Calu3 (cell line): Measurements from ENCODE around the gene CCDC59. TPM values are rescaled to one million over a fixed set of nuclear protein-coding genes. Genes with fewer than 3 reads are reported as not detected.
A peak's percentile ranks its signal among the peaks of the same experiment; 100 is the strongest.
"Not testable (repeated sequence)": the region's sequence is repeated elsewhere in the genome, so short reads cannot be mapped to it uniquely, and the experiment has no call there.

Source experiments
- BruUV-seq: library from RNA; stranded (reverse); fragments of 400-500 nt; replicated peaks from 2 replicates; lab custom pipeline; 2021; lab: Mats Ljungman, UMichigan
- CTCF ChIA-PET: fragments of 300-600 bp; sonication (Branson Sonifier 250); formaldehyde crosslinking; loops from one replicate; lab custom pipeline; 2022; ENCODE audit warnings: antibody characterized with exemption; lab: Charles Lee
- DNase-seq: peaks from one replicate; pipeline ENCODE4 v3.0.0; 2022
- H3K27ac Mint-ChIP-seq: one replicate; pipeline ENCODE4 v1.8.0; 2022; ENCODE audit warnings: mixed read lengths; ENCODE audit not compliant: unreplicated experiment
- H3K27me3 Mint-ChIP-seq: one replicate; pipeline ENCODE4 v1.8.0; 2022; ENCODE audit warnings: mixed read lengths; ENCODE audit not compliant: unreplicated experiment
- H3K36me3 Mint-ChIP-seq: one replicate; pipeline ENCODE4 v1.8.0; 2022; ENCODE audit warnings: mild to moderate bottlenecking, moderate library complexity, mixed read lengths; ENCODE audit not compliant: insufficient read depth, unreplicated experiment
- H3K4me1 Mint-ChIP-seq: one replicate; pipeline ENCODE4 v1.8.0; 2022; ENCODE audit warnings: mild to moderate bottlenecking, low read depth, mixed read lengths; ENCODE audit not compliant: unreplicated experiment
- H3K4me3 Mint-ChIP-seq: one replicate; pipeline ENCODE4 v1.8.0; 2022; ENCODE audit warnings: mild to moderate bottlenecking, low read depth, moderate library complexity, mixed read lengths; ENCODE audit not compliant: unreplicated experiment
- H3K9me3 Mint-ChIP-seq: one replicate; pipeline ENCODE4 v1.8.0; 2022; ENCODE audit warnings: low read depth, mixed read lengths; ENCODE audit not compliant: unreplicated experiment
- intact Hi-C: fragments of 100-400 bp; cut with micrococcal nuclease; formaldehyde crosslinking; loops from one replicate; pipeline ENCODE4 v1.10.0; 2022; ENCODE audit not compliant: unreplicated experiment
- total RNA-seq: library from RNA; stranded (reverse); gene quantifications from 2 replicates; pipeline ENCODE4 v1.2.3, GENCODE V29; 2022
- TF ChIP-seq, protein P1 (sequence below): fragments of 200-600 bp; IDR thresholded peaks from one replicate; pipeline ENCODE4 v1.8.0; 2022; ENCODE audit warnings: antibody characterized with exemption; ENCODE audit not compliant: unreplicated experiment

Gene CCDC59
- total RNA-seq, 1 experiment from 2014 or later, result 55.8 TPM

DNA sequence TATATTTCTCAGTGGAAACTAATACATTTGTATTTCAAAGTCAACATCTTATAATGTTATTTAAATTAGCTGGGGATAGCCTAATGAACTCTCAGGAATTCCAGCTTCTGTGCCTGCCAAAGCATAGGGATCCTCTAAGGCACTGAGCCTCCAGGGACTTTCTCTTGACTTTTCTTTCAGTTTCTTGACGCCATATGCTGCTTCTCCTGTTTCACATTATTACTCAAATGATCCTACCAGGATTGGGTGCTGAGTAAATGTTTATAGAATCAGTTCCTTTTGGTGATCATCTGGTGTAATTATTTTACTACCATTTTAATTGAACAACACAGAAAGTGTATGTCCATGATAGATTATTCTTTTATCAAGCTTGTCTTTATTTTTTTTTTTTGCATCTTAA lies 8.0 kb upstream of the CCDC59 start:
- no peaks in the 10 kb centered on the region for H3K27me3 Mint-ChIP-seq
- CTCF ChIA-PET, result no interaction called here
- H3K9me3 Mint-ChIP-seq, result peaks cover 3% of the 10 kb centered on the region
- no peaks in the 10 kb centered on the region for H3K36me3 Mint-ChIP-seq
- TF ChIP-seq, protein P1, sequence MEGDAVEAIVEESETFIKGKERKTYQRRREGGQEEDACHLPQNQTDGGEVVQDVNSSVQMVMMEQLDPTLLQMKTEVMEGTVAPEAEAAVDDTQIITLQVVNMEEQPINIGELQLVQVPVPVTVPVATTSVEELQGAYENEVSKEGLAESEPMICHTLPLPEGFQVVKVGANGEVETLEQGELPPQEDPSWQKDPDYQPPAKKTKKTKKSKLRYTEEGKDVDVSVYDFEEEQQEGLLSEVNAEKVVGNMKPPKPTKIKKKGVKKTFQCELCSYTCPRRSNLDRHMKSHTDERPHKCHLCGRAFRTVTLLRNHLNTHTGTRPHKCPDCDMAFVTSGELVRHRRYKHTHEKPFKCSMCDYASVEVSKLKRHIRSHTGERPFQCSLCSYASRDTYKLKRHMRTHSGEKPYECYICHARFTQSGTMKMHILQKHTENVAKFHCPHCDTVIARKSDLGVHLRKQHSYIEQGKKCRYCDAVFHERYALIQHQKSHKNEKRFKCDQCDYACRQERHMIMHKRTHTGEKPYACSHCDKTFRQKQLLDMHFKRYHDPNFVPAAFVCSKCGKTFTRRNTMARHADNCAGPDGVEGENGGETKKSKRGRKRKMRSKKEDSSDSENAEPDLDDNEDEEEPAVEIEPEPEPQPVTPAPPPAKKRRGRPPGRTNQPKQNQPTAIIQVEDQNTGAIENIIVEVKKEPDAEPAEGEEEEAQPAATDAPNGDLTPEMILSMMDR, result no peak
- no peak overlapping the region for H3K4me3 Mint-ChIP-seq
- intact Hi-C loops, result no loop called here
- DNase-seq, result no peak
- H3K27ac Mint-ChIP-seq, result no peak overlapping the region
- no peaks in the 10 kb centered on the region for H3K4me1 Mint-ChIP-seq
- no TSS peak for BruUV-seq

DNA sequence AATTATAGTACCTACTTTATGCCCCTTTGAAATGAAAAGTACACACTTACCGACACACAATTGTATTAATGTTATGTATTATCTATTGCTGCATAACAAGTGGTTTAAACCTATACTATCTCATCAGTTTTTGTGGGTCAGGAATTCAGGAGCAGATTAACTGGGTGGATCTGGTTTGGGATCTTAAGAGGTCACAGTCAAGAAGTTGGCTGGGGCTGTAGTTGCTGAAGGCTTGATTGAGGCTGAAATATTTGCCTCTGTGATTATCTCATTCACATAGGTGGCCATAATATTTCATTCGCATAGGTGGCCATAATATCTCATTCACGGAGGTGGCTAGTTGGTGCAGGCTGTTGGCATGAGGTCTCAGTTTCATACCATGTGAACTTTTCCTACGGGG lies 5.8 kb upstream of the CCDC59 start:
- Mint-ChIP-seq H3K27ac (no peak overlapping the region), H3K36me3 (peaks cover 3% of the 10 kb centered on the region), H3K4me1 (peaks cover 6% of the 10 kb centered on the region), H3K27me3 (no peaks in the 10 kb centered on the region), H3K4me3 (no peak overlapping the region), H3K9me3 (no peaks in the 10 kb centered on the region)
- TF ChIP-seq, protein P1, result no peak
- intact Hi-C loops, result no loop called here
- BruUV-seq, result no TSS peak
- CTCF ChIA-PET, result interaction anchor here (0.7 kb wide), 1 partner anchor 245 kb away, joined by 3 read pairs; no protein-coding TSS in a partner anchor
- no peak for DNase-seq

DNA sequence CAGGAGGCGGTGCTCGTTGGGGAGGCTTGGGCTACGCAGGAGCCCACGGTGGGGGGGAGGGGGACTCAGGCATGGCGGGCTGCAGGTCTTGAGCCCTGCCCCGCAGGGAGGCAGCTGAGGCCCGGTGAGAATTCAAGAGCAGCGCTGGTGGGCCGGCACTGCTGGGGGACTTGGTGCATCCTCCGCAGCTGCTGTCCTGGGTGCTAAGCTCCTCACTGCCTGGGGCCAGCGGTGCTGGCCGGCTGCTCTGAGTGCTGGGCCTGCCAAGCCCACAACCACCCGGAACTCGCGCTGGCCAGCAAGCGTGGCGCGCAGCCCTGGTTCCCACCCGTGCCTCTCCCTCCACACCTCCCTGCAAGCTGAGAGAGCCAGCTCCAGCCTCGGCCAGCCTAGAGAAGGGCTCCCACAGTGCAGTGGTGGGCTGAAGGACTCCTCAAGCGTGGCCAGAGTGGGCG lies 3.3 kb upstream of the CCDC59 start:
- H3K9me3 Mint-ChIP-seq, result no peaks in the 10 kb centered on the region
- CTCF ChIA-PET, result interaction anchor here (0.6 kb wide), 1 partner anchor 163 kb away, joined by 5 read pairs; no protein-coding TSS in a partner anchor
- H3K27ac Mint-ChIP-seq, result no peak overlapping the region
- BruUV-seq, result no TSS peak
- DNase-seq, result no peak
- H3K36me3 Mint-ChIP-seq, result peaks cover 27% of the 10 kb centered on the region
- TF ChIP-seq, protein P1, result no peak
- H3K4me3 Mint-ChIP-seq, result no peak overlapping the region
- peaks cover 9% of the 10 kb centered on the region for H3K4me1 Mint-ChIP-seq
- intact Hi-C loops, result no loop called here
- H3K27me3 Mint-ChIP-seq, result no peaks in the 10 kb centered on the region

DNA sequence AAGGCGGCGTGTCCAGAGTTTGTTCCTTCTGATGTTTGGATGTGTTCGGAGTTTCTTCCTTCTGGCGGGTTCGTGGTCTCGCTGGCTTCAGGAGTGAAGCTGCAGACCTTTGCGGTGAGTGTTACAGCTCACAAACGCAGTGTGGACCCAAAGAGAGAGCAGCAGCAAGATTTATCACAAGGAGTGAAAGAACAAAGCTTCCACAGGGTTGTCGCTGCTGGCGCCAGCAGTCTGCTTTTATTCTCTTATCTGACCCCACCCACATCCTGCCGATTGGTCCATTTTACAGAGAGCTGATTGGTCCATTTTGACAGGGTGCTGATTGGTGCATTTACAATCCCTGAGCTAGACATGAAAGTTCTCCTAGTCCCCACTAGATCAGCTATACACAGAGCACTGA lies 2.6 kb upstream of the CCDC59 start:
- H3K27me3 Mint-ChIP-seq, H3K27ac Mint-ChIP-seq, intact Hi-C loops, BruUV-seq, H3K9me3 Mint-ChIP-seq, H3K4me3 Mint-ChIP-seq, DNase-seq: not testable (repeated sequence)
- CTCF ChIA-PET, result interaction anchor here (0.6 kb wide), 1 partner anchor 164 kb away, joined by 5 read pairs; no protein-coding TSS in a partner anchor
- Mint-ChIP-seq H3K4me1 (peaks cover 15% of the 10 kb centered on the region), H3K36me3 (peaks cover 33% of the 10 kb centered on the region)

DNA sequence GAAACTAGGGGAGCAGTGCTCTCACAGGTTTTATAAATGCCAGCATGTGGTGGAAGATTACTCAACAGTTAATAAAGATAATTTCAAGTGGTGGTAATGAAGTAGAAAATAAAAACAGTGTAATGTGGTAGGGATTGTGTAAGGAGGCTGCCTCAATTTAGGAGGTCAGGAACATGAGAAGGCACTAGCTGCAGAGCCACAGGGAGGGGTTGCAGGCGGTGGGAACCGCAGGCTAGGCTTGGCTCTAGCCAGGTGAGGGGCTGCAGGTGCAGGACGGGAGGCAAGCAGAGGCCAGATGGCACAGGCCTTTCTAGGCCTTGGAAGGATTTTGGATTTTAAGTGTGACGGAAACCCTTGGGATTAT lies 910 bp upstream of the CCDC59 start:
- Mint-ChIP-seq H3K4me1 (peaks cover 17% of the 10 kb centered on the region), H3K4me3 (peak overlapping the region; percentile 94), H3K9me3 (no peaks in the 10 kb centered on the region), H3K27me3 (no peaks in the 10 kb centered on the region), H3K27ac (peak overlapping the region; percentile 100), H3K36me3 (peaks cover 46% of the 10 kb centered on the region)
- DNase-seq, result peak; percentile 16
- TF ChIP-seq, protein P1, result no peak
- CTCF ChIA-PET, result interaction anchor here (1.2 to 1.8 kb wide), 7 partner anchors 45 to 710 kb away, joined by 3 to 8 read pairs (median 4); no protein-coding TSS in a partner anchor
- no TSS peak for BruUV-seq
- intact Hi-C loops, result loop anchor here (1.0 to 10.0 kb wide), 2 partner anchors 268 to 904 kb away; no protein-coding TSS in a partner anchor
